Type B pancreatic cell (in vitro differentiated cells): ENCODE data around the gene ROCK1. TPM values are rescaled to one million over a fixed set of nuclear protein-coding genes. Genes with fewer than 3 reads are reported as not detected.

ENCODE experiments used
- DNase-seq: peaks from one replicate; pipeline ENCODE4 v3.0.0; 2021; ENCODE audit warnings: mixed read lengths; ENCODE audit not compliant: unreplicated experiment; ENCODE audit errors: extremely low spot score
- H3K27ac Mint-ChIP-seq: 2 replicates; pipeline ENCODE4 v1.8.0; 2021; ENCODE audit warnings: mild to moderate bottlenecking, mixed read lengths
- H3K27me3 Mint-ChIP-seq: 2 replicates; pipeline ENCODE4 v1.8.0; 2021; ENCODE audit warnings: mixed read lengths
- H3K36me3 Mint-ChIP-seq: 2 replicates; pipeline ENCODE4 v1.8.0; 2021; ENCODE audit warnings: mixed read lengths
- H3K4me1 Mint-ChIP-seq: one replicate; pipeline ENCODE4 v1.8.0; 2021; ENCODE audit warnings: mixed read lengths; ENCODE audit not compliant: unreplicated experiment
- H3K4me3 Mint-ChIP-seq: 2 replicates; pipeline ENCODE4 v1.8.0; 2021; ENCODE audit warnings: mild to moderate bottlenecking, mixed read lengths
- H3K9me3 Mint-ChIP-seq: 2 replicates; pipeline ENCODE4 v1.8.0; 2021; ENCODE audit warnings: mixed read lengths
- CTCF ChIP-seq: fragments of 200-600 bp; sonication (generic); conservative IDR thresholded peaks from 2 replicates; pipeline ENCODE4 v1.5.0; 2021; ENCODE audit warnings: antibody characterized with exemption, mild to moderate bottlenecking
- total RNA-seq: library from RNA; stranded (reverse); gene quantifications from 2 replicates; pipeline ENCODE4 v1.2.1, GENCODE V29; 2021; ENCODE audit warnings: low replicate concordance

Gene ROCK1
- total RNA-seq, 1 donor from 2014 or later: 42.4 TPM

DNA sequence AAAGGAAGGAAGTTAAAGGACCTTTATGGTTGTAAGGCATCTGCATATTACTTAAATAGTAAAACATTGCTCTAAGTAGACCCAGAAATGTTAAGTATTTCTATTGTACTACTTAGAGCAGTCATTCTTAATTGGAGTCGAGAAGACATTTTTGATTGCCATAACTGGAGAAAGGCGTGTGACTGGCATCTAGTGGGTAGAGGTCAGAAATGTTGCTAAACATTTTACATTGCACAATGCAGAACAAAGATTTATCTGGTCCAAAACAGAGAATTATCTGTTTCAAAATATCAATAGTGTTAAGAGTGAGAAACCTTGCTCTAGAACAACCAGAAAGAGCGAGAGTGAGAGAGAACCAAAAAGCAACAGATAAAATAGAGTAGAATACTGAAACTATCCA, 23.3 kb upstream of the ROCK1 start:
- Mint-ChIP-seq H3K27me3 (no peaks in the 10 kb centered on the region), H3K27ac (no peak overlapping the region), H3K9me3 (no peaks in the 10 kb centered on the region), H3K36me3 (no peaks in the 10 kb centered on the region), H3K4me3 (no peak overlapping the region), H3K4me1 (no peaks in the 10 kb centered on the region)
- no peak for DNase-seq
- TF ChIP-seq CTCF: peak; percentile 19

- Mint-ChIP-seq H3K9me3 (no peaks in the 10 kb centered on the region), H3K36me3 (no peaks in the 10 kb centered on the region), H3K27ac (no peak overlapping the region), H3K27me3 (no peaks in the 10 kb centered on the region), H3K4me1 (no peaks in the 10 kb centered on the region), H3K4me3 (no peak overlapping the region)
- no peak for TF ChIP-seq CTCF
- DNase-seq: no peak
Observed at GRCh38 chr18:21132398-21132918, 20.8 kb upstream of the ROCK1 start.

DNA sequence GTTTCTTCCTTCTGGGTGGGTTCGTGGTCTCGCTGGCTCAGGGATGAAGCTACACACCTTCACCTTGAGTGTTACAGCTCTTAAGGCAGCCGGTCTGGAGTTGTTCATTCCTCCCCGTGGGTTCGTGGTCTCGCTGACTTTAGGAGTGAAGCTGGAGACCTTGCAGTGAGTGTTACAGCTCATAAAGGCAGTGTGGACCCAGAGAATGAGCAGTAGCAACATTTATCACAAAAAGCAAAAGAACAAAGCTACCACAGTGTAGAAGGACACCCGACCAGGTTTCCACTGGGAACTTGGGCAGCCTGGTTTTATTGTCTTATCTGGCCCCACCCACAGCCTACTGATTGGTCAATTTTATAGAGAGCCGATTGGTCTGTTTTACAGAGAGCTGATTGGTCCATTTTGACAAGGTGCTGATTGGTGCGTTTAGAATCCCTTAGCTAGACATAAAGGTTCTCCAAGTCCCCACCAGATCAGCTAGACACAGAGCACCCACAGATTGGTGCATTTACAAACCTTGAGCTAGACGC, 20.1 kb upstream of the ROCK1 start:
- no peak overlapping the region for H3K4me3 Mint-ChIP-seq
- H3K36me3 Mint-ChIP-seq: no peaks in the 10 kb centered on the region
- no peak for DNase-seq
- no peak for TF ChIP-seq CTCF
- no peaks in the 10 kb centered on the region for H3K27me3 Mint-ChIP-seq
- H3K9me3 Mint-ChIP-seq: no peaks in the 10 kb centered on the region
- no peaks in the 10 kb centered on the region for H3K4me1 Mint-ChIP-seq
- H3K27ac Mint-ChIP-seq: no peak overlapping the region

GRCh38 chr18:21129566-21130216, 18.1 kb upstream of the ROCK1 start:
- Mint-ChIP-seq H3K27ac (no peak overlapping the region), H3K27me3 (no peaks in the 10 kb centered on the region)

DNA sequence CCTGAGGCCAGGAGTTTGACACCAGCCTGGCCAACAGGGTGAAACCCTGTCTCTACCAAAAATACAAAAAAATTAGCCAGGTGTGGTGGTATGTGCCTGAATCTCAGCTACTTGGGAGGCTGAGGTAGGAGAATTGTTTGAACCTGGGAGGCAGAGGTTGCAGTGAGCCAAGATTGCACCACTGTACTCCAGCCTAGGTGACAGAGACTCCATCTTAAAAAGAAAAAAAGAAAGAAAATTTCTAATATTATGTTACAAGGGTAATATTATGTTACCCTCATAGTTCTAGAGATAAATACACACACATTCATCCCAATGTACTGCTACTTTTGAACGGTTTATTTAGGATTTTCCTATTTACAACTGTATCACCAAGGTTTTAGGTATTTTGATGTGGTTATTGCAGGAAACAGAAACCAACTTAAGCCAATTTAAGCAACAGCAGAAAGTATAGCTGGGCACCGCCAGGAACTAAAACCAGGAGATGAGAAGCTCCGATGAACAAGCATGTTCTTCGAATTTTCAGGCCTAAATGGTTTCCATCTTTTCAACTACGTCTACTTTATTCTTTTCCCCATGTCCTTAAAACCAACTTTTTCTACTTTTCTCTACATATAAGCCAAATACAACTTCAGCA, 11.8 kb upstream of the ROCK1 start:
- Mint-ChIP-seq H3K9me3 (no peaks in the 10 kb centered on the region), H3K27ac (no peak overlapping the region), H3K4me1 (no peaks in the 10 kb centered on the region), H3K36me3 (no peaks in the 10 kb centered on the region), H3K27me3 (no peaks in the 10 kb centered on the region), H3K4me3 (no peak overlapping the region)
- no peak for DNase-seq
- TF ChIP-seq CTCF: no peak

More at GRCh38 chr18:21129566-21130216, 18.1 kb upstream of the ROCK1 start:
- no peak for DNase-seq
- H3K9me3 Mint-ChIP-seq: no peaks in the 10 kb centered on the region
- no peak overlapping the region for H3K4me3 Mint-ChIP-seq
- H3K36me3 Mint-ChIP-seq: no peaks in the 10 kb centered on the region
- TF ChIP-seq CTCF: no peak
- H3K4me1 Mint-ChIP-seq: no peaks in the 10 kb centered on the region
